ENCODE results near the gene LRRN2.

DNA sequence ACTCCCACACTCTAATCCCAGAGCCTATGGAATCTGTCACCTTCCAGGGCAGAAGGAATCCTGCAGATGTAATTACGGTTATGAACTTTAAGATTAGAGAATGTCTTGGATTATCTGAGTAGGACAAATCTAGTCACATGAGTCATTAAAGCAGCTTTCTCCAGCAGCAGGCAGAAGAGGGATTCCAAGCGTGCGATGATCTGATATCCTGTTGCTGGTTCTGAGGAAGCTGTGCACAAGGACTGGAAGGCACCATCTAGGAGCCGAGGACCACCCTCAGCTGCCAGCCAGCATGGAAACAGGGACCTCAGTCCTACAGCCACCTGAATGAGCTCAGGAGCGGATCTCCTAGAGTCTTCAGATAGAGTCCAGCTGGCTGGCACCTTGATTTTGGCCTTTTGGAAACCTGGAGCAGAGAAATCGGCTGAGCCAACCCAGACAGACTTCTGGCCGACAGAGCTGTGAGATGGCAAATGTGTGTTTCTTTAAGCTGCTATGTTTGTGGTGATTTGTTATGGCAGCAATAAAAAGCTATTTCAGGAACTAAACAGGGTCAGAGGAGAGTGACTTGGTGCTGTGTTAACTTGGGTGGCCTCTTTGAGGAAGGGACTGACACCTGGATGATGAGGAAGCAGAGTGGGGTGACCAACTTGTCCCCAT, 34.5 kb downstream of the LRRN2 start:
- TF ChIP-seq, protein P1, sequence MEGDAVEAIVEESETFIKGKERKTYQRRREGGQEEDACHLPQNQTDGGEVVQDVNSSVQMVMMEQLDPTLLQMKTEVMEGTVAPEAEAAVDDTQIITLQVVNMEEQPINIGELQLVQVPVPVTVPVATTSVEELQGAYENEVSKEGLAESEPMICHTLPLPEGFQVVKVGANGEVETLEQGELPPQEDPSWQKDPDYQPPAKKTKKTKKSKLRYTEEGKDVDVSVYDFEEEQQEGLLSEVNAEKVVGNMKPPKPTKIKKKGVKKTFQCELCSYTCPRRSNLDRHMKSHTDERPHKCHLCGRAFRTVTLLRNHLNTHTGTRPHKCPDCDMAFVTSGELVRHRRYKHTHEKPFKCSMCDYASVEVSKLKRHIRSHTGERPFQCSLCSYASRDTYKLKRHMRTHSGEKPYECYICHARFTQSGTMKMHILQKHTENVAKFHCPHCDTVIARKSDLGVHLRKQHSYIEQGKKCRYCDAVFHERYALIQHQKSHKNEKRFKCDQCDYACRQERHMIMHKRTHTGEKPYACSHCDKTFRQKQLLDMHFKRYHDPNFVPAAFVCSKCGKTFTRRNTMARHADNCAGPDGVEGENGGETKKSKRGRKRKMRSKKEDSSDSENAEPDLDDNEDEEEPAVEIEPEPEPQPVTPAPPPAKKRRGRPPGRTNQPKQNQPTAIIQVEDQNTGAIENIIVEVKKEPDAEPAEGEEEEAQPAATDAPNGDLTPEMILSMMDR (IDR thresholded peaks at IDR 0.05) = no peak
- TF ChIP-seq, protein P2, sequence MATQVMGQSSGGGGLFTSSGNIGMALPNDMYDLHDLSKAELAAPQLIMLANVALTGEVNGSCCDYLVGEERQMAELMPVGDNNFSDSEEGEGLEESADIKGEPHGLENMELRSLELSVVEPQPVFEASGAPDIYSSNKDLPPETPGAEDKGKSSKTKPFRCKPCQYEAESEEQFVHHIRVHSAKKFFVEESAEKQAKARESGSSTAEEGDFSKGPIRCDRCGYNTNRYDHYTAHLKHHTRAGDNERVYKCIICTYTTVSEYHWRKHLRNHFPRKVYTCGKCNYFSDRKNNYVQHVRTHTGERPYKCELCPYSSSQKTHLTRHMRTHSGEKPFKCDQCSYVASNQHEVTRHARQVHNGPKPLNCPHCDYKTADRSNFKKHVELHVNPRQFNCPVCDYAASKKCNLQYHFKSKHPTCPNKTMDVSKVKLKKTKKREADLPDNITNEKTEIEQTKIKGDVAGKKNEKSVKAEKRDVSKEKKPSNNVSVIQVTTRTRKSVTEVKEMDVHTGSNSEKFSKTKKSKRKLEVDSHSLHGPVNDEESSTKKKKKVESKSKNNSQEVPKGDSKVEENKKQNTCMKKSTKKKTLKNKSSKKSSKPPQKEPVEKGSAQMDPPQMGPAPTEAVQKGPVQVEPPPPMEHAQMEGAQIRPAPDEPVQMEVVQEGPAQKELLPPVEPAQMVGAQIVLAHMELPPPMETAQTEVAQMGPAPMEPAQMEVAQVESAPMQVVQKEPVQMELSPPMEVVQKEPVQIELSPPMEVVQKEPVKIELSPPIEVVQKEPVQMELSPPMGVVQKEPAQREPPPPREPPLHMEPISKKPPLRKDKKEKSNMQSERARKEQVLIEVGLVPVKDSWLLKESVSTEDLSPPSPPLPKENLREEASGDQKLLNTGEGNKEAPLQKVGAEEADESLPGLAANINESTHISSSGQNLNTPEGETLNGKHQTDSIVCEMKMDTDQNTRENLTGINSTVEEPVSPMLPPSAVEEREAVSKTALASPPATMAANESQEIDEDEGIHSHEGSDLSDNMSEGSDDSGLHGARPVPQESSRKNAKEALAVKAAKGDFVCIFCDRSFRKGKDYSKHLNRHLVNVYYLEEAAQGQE (IDR thresholded peaks at IDR 0.05; ENCODE audit: insufficient read depth in 1 of 2, low read depth in 2 of 2, low read length in 1 of 2) = no peak
